Measurements from ENCODE around the gene VPS45.
A peak's percentile ranks its signal among the peaks of the same experiment; 100 is the strongest.

The VPS45 gene

GRCh38 chr1:150073516-150073915 is 5.9 kb downstream of the VPS45 start:
- DNase-seq, result no peak

DNA sequence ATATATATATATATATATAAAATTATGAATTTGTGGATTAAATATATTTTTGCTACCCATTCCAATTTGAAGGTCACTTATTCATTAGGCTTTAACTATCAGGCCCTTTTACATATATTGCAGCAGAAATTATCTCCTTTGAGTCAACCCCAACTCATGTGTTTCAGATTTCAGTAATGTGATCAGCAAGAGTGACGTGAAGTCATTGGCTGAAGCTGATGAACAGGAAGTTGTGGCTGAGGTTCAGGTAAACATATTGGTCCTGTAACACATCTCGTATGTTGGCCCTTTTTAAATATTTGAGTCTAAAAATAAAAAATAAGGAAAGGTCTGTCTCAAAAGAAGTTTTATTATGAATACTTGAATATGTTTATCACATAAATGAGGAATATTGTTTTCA is 8.5 kb downstream of the VPS45 start:
- peak; percentile 40 for DNase-seq

- DNase-seq, result no peak
Observed at GRCh38 chr1:150076985-150077384, 9.4 kb downstream of the VPS45 start.

DNA sequence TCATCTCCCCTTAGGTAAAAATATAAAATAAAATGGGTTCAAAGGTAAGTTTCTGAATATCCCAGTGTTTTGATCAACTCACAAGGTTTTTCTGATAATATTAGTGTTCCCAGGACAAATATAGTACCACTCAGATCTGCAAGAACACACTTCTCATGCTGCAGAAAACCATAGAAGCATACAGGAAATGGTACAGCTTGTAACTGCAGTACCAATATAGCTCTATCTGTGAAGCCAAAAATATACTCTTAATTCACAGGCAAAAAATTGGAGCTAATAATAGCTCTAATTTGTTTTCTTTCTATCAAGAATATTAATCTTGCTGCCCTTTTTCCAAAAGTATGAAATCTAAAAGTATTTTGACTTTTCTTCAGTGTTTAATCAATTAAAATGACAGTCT is 13.2 kb downstream of the VPS45 start:
- DNase-seq, result no peak

GRCh38 chr1:150082494-150082893 is 14.9 kb downstream of the VPS45 start:
- DNase-seq, result no peak

DNA sequence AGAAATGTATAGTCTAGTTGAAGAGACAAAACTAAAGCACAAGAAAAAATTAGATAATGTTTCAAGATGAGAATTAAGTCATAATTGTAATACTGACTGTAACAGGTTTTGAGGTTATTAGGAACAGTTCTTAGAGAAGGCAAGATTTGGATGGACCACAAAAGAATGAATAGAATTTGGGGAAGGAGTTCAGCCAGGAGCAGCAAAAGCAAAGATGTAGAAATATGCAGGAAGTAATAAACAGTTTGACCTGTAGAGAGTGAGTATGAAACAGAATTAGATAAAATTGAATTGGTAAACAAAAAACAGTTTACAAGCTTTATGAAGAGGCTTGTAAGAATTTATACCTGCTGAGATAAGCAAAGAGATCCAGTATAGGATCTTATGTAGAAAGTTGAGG is 16.3 kb downstream of the VPS45 start:
- no peak for DNase-seq

GRCh38 chr1:150085406-150085805 is 17.8 kb downstream of the VPS45 start:
- DNase-seq, result no peak

GRCh38 chr1:150087415-150087814 is 19.8 kb downstream of the VPS45 start:
- DNase-seq, result no peak

DNA sequence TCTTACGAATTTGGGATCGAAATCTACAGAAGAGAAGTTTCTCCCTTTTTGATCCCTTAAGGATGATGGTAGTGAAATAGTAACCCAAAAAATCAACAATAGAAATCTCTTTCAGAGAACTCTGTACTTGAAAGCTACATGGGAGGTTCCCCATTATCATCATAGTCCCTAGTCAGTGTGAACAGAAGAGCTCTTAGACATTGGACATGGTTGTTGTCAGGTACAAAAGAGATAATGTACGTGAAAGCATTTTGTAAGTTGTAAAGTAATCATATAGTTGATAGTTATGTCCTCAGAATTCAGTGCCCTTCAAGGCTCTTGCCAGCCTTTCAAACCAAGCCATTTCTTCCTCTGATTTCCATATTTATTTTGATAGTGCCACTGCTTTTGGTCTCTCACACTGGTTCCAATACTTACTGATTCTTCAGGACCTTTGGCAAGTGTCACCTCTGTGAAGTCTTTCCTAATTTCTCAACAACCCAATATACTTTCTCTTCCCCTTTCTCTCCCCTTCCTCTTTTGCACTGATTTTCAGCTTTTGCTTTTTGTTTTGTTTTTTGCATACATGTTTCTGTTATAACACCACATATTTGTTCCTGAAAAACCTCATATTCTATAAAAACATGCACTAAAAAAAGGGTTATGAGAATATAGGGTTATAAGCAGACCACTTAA is 22.4 kb downstream of the VPS45 start:
- DNase-seq, result no peak

- DNase-seq, result no peak
Observed at GRCh38 chr1:150092180-150092791, 24.7 kb downstream of the VPS45 start.

DNA sequence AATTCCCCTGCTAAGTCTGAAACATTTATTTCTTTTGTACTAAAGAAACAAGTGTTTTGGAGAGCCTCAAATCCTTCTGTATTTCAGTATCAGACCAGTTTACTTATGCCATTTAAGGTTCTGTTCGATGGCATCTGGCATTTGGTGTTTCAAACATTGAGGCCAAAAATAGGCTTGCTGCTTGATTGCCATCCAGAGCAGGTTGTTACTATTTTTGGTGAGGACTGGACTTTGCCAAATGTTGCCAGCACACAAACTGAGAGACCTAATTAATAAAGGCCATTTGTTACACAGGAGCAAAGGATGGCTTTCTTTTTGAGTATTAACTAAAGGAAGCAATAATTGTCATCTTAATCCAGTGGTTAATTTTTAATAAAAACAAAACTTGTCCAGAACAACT is 26.2 kb downstream of the VPS45 start:
- DNase-seq, result no peak

DNA sequence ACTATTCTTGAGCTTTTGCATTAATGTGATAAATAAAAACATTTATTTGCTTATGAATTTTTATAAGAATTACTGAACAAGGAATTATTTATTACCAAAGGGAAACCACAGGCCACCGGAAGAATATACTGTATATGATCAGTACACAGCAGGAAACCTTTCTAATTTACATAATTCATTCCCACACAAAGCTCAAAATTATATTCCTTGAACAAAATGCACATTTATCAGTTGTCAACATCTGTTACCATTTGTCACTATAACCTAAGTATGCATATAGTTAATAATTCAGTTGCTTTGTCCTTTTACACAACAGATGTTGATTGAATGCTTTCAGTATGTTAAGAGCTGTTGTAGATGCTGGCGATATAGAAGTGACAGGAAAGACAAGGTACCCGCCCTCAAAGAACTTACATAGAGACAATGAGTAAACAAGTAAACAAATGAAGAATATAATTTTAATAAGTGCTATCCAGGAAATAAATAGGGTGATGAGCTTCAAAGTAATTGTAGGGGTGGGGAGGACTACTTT is 27.2 kb downstream of the VPS45 start:
- no peak for DNase-seq

DNA sequence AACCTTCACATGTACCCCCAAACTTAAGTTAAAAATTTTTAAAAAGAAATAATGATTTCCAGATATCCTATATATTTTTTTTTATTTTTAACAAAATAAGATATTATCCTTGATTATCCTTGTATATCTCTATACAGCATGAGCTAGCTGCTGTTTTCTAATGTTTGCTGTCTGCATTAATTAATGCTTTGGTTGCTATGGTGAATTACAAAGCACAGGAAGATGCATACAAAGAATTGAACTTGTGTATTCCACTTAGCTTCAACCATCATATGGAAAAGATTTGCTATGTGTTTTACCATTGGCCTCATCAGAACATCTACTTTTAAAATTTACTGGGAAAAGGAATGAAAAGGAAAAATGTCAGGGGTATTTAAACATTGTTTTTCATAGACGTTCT is 35.4 kb downstream of the VPS45 start:
- DNase-seq, result no peak

- DNase-seq, result peak; percentile 41
Observed at GRCh38 chr1:150106341-150106740, 38.8 kb downstream of the VPS45 start.

DNA sequence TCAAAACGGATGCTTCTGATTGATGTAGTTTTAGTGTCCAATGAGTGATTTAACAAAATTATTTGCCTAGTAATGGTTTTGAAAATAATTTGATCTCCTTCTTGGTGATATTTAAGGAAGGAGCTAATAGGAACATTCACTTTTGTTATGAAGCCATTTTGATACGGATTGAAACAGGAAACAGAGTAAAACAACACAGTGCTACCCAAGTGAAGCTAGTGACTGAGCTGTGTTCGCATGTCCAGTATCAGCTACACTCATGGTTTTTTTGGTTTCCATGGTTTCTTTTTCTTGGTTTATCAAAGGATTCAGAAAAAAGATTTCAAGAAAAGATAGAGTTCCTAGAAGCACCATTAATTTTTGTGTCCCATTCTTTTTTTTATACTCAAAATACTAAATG is 42.0 kb downstream of the VPS45 start:
- peak; percentile 44 for DNase-seq

GRCh38 chr1:150110116-150110515 is 42.5 kb downstream of the VPS45 start:
- DNase-seq, result no peak

DNA sequence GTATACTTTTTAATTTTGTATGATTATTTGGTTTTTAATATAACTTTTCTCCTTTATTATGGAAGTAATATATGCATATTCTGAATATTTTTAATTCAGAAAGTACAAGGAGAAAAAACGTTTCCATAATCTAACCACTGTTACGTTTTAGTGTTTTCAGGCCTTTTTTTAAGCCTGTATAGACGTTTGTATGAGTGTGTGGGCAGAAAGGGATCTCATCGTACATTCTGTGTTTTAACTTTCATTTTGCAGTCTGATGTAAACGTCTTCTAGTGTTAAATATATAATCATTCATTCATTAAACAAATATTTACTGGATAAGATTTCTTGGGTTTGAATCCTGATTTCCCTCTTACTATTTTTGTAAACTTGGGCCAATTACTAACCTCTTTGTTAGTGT is 44.1 kb downstream of the VPS45 start:
- no peak for DNase-seq

- DNase-seq, result no peak
Observed at GRCh38 chr1:150115121-150115520, 47.5 kb downstream of the VPS45 start.

- no peak for DNase-seq
Observed at GRCh38 chr1:150118716-150119115, 51.1 kb downstream of the VPS45 start.

DNA sequence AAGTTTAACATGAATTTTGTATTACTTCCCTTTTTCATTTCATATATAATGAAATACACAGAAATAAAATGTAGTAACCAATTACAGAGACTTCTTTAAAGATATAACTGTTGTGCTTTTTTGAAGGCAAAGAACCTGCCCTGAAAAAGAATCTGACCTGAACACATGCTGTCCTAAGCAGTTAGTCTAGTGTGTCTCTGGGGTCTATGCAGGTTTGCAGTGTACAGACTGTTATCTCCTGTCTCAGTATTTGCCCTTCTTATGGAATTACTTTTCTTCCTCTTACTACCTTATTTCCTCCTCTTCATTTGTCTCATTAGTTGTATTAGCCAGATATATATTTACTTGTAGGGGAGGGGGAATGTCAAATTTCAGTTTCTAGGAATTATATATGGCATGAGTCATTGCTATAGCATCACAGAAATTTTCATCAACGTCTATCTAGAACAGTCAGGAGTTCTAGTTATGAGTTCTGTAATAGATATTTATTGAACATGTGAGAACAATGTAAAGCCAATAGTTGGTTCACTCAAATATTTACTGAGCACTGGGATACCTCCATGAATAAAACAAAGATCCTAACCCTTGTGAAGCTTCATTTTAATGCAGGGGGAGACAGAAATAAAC is 53.8 kb downstream of the VPS45 start:
- DNase-seq, result no peak

DNA sequence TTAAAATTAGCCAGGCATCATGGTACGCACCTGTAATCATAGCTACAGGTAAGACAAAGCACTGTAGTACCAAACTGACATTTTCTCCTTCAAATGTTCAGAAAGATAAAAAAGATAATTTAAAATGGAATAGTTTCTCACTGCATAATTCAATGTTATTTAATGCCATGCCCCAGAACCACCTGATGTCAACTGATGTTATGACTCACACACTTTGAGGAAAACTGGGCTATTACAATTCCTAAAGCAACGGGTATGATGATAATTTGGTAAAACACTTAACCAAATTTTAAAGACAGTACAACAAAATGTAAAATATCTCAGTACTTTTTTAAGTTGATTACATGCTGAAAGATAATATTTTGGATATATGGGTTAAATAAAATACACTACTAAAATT is 59.2 kb downstream of the VPS45 start:
- DNase-seq, result no peak

DNA sequence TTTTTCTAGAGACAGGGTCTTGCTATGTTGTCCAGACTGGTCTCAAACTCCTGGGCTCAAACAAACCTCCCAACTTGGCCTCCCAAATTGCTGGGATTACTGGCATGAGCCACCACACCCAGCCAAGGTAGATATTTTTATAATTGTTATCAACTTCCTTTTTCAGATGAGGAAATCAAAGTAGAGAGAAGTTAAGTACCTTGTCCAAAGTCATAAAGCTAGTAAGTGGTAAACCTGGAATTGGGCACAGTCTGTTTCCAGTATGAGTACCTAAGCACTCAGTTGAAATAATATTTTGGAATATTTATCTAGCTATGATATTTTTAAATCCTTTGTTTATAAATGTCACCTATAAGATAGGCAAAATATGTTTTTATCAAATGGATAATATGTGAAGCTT is 59.9 kb downstream of the VPS45 start:
- no peak for DNase-seq

GRCh38 chr1:150127868-150128267 is 60.3 kb downstream of the VPS45 start:
- DNase-seq, result peak; percentile 41

GRCh38 chr1:150132372-150132771 is 64.8 kb downstream of the VPS45 start:
- no peak for DNase-seq

Data from activated CD4-positive, alpha-beta T cell treated with anti-CD3 and anti-CD28 coated beads, Interleukin-2, amount 50 U/mL, for 16 hours (primary cell).